Gastroesophageal sphincter (tissue), 3 donors: ENCODE data around the gene PRKN.

Experiments used
- POLR2A ChIP-seq, 2 donors: fragments of 450-650 bp; IDR thresholded peaks; one replicate each; pipeline ENCODE4 v1.6.1; 2017; ENCODE audit warnings: antibody characterized with exemption in 2 of 2, mild to moderate bottlenecking in 2 of 2, moderate library complexity in 1 of 2
- TF ChIP-seq, protein P1 (sequence below), 4 experiments: fragments of 200-600 bp in 2 of 4; fragments of 450-650 bp in 2 of 4; sonication (generic) in 1 of 4; IDR thresholded peaks; one replicate each; pipeline ENCODE4 v1.5.1; 2017 to 2019; ENCODE audit warnings: antibody characterized with exemption in 4 of 4, mild to moderate bottlenecking in 2 of 4, moderate library complexity in 2 of 4

- TF ChIP-seq, protein P1, sequence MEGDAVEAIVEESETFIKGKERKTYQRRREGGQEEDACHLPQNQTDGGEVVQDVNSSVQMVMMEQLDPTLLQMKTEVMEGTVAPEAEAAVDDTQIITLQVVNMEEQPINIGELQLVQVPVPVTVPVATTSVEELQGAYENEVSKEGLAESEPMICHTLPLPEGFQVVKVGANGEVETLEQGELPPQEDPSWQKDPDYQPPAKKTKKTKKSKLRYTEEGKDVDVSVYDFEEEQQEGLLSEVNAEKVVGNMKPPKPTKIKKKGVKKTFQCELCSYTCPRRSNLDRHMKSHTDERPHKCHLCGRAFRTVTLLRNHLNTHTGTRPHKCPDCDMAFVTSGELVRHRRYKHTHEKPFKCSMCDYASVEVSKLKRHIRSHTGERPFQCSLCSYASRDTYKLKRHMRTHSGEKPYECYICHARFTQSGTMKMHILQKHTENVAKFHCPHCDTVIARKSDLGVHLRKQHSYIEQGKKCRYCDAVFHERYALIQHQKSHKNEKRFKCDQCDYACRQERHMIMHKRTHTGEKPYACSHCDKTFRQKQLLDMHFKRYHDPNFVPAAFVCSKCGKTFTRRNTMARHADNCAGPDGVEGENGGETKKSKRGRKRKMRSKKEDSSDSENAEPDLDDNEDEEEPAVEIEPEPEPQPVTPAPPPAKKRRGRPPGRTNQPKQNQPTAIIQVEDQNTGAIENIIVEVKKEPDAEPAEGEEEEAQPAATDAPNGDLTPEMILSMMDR (IDR thresholded peaks at IDR 0.05), result no peak
- TF ChIP-seq POLR2A (IDR thresholded peaks at IDR 0.05), result no peak
Measured at GRCh38 chr6:162244031-162244430, 483.5 kb downstream of the PRKN start.
